NCI-H2227 (cell line): ENCODE data around the gene TPRA1.
"Not testable (repeated sequence)": the region's sequence is repeated elsewhere in the genome, so short reads cannot be mapped to it uniquely, and the experiment has no call there.

ENCODE experiments used
- DNase-seq: peaks from one replicate; lab custom pipeline; 2025; ENCODE audit not compliant: unreplicated experiment; lab: John Stamatoyannopoulos, UW

TPRA1 gene

DNA sequence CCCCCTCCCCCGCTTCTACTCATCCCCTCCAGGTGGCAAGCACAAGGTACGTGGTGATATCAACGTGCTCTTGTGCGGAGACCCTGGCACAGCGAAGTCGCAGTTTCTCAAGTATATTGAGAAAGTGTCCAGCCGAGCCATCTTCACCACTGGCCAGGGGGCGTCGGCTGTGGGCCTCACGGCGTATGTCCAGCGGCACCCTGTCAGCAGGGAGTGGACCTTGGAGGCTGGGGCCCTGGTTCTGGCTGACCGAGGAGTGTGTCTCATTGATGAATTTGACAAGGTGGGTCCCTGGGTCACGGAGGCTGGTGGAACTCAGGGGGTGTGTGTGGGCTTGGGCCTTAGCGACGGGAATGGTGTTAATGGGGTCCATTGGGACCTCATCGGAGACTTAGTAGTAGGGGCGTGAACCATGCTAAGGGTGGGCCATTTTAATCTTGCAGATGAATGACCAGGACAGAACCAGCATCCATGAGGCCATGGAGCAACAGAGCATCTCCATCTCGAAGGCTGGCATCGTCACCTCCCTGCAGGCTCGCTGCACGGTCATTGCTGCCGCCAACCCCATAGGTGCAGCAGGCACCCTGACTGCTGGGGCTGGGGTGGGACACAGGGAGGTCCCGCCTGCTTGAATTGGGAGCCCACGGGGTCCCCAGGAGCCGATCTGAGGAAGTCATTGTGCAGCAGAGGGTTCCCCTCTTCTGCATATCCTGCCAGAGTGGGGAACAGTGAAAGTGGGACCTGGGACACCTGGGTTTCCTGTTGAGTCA lies 26.5 kb upstream of the TPRA1 start:
- no peak for DNase-seq

DNA sequence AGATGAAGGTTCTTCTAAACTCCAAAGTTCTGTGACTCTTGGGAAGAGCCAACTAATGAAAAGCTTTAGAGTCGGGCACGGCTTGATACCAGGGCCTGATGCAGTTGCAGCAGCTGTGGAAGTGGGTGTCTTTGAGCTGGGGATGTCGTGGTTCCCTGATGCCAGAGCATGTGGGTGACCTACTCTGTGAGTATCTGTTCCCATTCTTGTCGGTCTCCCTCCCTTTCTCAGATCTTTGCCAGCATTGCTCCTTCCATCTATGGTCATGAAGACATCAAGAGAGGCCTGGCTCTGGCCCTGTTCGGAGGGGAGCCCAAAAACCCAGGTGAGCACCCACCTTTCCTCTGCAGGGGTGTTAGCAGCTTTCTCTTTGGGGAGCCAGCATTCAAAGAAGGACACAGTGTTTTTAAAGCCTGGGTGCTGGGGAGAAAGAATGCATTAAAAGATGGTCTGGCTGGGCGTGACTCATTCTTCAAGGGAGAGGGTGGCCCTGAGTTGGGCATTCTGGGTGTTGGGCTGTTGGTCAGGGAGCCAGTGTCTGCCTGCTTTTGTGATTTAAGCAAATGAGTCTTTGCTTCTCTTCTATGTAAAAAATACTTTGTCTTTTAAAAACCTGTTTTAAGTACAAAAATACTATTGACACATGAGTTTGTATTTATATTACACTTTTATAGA lies 25.2 kb upstream of the TPRA1 start:
- no peak for DNase-seq

DNA sequence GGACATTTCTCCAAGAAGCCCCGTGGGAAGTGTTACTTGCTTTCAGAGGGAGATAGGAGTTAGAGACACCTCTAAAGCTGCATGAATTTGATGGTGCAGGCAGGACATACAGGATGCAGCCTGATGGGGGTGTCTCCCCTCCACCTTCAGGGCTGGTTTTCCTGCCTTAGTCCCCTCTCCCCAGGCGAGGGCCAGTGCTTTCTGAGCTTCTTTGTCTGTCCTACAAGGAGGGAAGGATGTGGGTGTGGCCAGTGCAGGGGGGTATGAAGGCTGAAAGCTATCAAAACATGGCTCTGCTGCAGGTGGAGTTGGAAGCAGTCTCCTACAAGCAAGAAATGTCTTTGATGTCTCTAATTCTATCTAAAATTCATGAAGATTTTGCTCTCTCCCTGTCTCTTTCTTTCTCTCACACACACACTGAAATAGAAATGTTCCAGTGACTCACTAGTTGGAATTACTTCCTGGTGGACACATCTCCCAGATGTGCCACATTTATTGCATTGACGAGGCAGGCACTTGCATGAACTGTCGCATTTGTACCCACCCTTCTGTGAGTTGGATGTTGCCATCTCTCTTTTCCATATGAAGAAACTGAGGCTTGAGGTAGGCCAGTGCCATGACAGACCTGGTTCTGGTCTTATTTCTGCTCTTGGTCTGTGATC lies 24.5 kb upstream of the TPRA1 start:
- no peak for DNase-seq

DNA sequence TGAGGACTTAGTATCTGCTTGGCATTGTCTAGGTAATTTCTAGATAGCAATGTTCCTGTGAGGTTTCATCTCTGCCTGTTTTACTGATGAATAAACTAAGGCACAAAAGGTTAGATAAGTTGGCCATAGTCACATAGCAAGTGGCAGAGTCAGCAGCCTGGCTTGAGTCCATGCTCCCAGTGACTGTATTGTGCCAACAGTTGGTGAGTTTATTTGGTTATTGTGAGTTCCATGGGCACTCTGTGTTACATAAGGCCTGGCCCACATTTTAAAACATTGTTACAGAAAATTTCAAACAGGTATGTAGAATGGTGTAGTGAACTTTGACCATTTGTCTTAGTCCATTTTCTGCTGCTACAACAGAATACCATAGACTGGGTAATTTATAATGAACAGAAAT lies 22.9 kb upstream of the TPRA1 start:
- no peak for DNase-seq

DNA sequence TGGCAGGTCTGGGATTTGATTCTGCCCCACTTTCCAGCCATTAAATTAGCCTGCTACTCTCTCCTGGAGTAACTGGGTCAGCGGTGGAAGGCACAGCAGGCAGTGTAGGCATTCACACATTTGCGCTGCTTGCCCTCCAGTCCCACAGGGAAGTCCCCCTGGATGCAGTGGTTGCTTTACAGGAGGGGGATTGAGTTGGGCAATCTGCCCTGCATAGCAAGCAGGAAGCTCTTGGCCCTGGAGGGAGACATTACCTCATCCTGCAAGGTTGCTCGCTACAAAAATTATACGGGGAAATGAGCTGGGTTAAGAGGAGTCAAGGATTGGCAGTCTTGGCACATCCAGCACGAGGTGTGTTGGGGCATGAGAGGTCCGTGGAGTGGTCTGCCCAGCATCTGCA lies 22.4 kb upstream of the TPRA1 start:
- no peak for DNase-seq

DNA sequence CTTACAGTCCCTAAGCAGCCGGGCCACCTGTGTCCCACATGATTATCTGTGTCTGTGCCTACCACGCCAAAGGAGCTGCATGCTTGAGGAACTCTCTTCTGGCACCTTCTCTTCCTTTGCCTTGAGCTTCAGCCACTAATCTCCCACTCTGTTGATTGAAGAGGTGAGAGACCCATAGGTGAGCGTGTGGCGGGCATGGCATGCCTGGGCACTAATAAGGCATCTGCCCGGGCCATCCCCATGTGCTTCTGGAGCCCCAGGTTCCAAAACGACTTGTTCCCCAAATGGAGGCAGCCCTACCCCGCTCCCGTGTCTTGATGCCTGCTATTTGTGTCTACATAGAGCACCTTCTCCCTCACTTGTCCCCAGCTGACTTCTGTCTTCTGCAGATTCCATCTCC lies 20.7 kb upstream of the TPRA1 start:
- no peak for DNase-seq

DNA sequence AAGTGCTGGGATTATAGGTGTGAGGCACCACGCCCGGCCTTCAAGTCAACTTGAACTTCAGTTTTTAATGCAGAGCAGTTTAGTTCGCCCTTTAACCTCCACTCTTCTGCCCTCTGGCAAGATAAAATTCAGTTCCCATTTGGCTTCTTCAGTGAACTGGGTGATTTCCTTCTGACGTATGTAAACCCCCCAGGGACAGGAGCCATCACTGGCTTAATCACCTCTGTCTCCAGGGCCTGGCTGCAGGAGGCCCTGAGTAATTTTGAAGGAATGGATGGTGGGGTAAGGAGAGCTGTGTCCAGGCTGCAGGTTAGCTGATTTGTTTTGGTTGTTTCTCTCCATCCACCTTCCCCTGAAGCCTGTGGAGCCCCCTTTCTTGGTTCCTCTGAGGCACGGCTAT lies 19.6 kb upstream of the TPRA1 start:
- no peak for DNase-seq

DNA sequence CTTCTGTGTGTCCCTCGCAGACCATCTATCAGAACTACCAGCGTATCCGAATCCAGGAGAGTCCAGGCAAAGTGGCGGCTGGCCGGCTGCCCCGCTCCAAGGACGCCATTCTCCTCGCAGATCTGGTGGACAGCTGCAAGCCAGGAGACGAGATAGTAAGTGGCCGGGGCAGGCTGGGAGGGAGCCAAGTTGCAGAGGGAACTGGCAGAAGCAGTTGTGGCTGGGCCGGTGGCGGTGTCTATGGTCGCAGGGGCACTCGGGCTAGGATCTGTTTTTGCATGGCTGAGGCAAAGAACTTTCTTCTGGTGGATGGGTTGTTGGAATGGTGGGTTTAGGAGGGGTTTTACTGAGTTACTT lies 17.8 kb upstream of the TPRA1 start:
- no peak for DNase-seq

DNA sequence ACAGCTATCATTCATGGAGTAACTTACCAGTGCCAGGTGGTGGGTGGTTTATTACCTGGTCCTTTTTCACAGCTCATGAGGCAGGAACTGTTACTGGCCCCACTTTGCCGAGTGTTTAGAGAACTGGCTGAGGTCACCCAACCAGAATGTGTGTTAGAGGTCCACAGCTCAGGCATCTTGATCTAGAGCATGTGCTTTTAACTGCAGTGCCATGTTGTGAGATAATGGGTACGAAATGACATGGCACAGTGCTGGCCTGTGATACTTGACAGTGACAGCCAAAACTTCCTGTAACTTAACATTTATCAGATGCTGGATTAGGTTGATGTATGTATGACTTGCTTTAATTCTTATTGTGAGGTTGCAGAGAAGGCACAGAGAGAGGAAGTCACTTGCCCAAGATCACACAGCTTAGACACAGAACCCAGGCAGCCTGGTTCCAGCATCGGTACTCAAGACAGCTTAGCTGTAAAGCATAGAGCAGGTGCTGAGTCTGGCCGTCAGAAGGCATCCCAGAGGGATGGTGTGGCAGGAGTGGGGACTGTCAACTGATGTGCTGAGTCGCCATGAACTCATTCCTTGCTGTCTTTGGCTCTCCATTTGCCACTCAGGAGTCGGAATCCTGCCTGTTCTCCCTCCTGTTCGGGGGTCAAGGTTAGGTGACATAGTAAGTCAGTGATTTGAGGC lies 17.3 kb upstream of the TPRA1 start:
- DNase-seq = no peak

DNA sequence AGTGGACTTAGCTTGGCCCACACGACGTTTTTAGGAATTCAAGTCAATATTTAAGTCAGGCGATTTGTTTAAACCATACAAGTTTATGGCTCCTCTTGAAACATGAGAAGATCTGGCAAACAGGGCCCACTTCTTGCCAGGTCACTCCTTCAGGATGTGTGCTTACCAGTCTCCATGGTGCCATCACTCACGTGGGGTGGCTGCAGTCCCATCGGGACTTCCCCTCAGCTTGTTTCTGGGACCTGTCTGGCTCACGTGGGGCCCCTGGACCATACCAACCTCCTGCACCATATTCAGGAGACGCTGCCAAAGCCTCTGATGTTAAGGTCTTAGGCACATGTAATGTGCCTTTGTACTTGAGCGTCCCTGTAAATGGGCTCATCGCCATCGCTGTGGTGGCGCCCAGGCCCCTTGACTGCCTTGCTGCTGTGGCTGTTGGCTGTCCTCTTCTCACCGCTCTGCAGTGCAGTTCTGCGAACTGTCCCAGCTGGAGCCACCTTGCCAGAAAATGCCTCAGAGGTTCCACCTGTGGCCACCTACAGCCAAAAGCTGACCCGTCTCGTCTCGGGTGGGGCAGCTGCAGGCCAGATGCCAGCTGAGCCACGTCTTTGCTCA lies 16.6 kb upstream of the TPRA1 start:
- no peak for DNase-seq

DNA sequence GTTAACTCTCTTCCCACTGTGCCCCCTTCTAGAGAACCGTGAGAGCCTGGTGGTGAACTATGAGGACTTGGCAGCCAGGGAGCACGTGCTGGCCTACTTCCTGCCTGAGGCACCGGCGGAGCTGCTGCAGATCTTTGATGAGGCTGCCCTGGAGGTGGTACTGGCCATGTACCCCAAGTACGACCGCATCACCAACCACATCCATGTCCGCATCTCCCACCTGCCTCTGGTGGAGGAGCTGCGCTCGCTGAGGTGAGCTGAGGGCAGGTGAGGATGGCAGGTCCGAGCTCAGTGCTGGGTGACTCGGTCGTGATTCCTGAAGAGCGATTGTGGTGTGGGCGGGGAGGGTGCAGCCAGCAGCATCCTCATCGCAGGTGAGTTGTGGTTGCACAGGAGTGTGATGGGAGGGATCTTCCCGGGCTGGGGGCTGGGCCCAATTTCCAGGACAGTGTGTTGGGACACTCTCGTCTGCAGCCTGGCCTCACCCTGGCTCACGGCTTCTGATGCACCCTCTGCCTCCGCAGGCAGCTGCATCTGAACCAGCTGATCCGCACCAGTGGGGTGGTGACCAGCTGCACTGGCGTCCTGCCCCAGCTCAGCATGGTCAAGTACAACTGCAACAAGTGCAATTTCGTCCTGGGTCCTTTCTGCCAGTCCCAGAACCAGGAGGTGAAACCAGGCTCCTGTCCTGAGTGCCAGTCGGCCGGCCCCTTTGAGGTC lies 15.7 kb upstream of the TPRA1 start:
- no peak for DNase-seq

DNA sequence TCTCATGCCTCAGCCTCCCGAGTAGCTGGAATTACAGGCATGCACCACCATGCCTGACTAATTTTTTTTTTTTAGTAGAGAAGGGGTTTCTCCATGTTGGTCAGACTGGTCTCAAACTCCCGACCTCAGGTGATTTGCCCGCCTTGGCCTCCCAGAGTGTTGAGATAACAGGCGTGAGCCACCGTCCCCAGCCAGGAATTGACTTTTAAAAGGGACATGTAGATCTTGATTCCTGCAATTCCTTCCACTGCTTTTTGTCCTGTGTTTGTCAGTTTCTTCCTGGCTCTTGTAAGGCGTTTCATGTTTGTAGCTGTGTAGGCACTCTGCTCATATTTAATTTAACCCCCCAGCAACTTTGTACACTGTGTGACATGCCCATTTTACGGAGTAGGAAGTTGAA lies 15.0 kb upstream of the TPRA1 start:
- not testable (repeated sequence) for DNase-seq

DNA sequence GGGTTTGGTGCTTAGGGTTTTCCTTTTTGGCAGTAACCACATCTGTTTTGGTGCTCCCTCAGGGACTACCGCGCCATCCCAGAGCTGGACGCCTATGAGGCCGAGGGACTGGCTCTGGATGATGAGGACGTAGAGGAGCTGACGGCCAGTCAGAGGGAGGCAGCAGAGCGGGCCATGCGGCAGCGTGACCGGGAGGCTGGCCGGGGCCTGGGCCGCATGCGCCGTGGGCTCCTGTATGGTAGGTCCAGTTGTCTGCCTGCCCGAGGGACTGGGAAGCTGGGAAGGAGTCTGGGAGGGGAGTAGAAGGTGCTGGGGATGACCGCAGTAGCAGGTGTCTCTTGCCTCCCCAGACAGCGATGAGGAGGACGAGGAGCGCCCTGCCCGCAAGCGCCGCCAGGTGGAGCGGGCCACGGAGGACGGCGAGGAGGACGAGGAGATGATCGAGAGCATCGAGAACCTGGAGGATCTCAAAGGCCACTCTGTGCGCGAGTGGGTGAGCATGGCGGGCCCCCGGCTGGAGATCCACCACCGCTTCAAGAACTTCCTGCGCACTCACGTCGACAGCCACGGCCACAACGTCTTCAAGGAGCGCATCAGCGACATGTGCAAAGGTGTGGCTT lies 14.1 kb upstream of the TPRA1 start:
- no peak for DNase-seq

DNA sequence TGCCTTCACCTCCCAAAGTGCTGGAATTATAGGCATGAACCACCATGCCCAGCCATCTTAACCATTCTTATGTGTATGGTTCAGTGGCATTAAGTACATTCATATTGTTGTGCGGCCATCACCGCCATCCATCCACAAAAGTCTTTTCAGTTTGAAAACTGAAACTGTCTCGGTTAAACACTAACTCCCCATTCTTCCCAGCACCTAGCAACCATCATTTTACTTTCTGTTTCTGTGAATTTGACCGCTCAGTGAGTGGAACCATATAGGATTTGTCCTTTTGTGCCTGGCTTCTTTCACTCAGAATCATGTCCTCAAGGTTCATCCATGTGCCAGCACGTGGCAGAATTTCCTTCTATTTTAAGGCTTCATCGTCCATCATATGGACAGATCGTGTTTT lies 13.5 kb upstream of the TPRA1 start:
- no peak for DNase-seq

DNA sequence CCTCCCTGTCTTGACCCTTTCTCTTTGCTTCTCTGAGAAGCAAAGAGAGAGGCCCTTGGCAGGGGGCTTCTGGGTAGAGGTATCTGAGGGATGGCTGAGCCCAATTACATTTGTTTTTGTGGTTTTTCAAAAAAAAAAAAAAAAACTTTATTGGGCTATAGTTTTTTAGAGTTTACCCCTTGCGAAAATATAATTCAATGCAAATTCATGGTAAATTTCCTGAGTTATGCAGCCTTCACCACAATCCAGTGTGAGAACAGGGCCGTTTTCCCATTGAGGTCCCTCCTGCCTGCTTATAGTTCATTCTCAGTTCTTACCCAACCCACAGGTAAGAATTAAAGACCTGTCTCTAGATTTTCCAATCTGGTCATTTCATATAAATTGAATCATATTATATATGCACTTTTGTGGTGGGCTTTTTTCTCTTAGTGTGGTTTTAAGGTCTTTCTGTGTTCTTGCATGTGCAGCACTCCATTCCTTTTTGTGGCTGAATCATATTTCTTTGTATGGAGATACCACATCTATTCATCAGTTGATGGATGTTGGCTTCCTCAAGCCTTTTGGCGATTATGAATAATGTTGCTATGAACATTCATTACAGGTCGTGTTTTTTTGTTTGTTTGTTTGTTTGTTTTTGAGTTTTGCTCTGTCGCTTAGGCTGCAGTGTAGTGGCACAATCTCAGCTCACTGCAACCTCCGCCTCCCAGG lies 10.4 kb upstream of the TPRA1 start:
- no peak for DNase-seq

DNA sequence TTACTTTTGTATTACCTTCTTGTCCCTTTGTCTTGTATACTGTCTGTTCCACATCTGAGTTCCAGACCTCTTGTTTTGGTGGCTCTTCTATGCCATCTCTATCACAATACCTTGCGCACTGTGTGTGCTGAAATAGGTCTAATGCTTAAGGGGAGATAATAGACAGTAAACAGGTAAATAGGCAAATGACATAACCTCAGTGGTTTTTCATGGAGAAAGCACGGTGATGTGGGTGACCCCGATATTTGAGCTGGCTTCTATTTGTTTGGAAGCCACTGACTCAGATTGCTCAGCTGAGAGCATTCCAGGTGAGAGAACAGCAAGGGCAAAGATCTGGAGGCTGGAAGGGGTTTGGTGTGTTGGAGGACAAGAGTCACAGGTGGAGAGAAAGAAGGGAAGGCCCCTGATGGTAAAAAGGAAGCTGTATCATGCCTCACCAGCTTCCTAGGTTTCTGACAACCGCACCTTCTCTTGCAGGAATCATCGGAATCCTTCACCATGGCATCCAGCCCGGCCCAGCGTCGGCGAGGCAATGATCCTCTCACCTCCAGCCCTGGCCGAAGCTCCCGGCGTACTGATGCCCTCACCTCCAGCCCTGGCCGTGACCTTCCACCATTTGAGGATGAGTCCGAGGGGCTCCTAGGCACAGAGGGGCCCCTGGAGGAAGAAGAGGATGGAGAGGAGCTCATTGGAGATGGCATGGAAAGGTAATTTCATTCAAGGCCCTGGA lies 8.5 kb upstream of the TPRA1 start:
- DNase-seq = no peak

DNA sequence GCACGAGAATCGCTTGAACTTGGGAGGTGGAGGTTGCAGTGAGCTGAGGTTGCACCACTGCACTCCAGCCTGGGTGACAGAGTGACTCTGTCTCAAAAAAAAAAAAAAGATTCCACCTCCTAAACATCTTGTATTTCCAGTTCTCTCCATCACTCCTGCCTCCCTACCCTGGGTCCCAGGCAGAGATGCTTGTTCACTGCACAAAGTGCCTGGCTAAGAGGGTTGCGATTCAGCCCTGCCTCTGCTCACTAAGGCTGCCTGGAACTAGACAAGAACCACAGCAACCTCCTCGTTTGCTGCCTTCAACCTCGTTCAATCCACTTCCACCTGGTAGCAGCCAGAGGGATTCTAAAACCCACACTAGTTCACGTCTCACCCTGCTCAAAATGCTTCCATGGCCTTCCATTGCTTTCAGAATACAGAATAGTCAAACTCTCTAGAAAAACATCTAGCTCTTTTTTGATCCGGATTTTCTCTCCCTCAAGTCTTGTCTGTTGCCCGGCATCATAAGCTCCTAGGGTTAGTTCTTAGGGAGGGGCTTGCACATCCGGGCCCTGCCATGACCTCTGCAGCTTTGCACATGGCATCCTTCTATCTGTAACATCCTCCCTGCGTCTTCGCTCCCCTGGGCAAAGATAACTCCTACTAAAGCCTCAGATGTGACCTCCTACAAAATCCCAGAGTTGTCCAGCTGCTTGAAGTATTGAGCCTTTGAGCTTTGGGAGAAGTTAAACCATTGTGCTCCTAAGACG lies 6.7 kb upstream of the TPRA1 start:
- no peak for DNase-seq

DNA sequence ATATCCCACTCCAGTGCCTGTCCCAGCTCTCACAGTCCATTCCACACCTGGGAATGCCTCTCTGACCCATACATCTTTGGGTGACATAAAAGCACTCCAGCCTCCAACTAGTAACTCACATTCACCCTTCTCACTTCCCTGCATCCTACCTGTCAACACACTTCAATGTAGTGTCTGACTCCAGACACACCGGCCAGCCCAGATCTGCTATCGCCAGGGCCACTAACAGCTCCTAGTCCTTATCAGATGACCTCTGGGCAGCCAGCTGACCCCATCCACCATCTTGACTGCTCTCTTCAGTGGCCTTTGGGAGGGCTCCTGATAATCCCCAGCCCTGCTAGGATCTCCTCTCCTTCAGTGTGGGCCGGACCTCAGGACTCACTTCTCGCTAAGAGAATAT lies 4.8 kb upstream of the TPRA1 start:
- DNase-seq = no peak
